Measurements from ENCODE around the gene ATP1A3. TPM values are rescaled to one million over a fixed set of nuclear protein-coding genes. Genes with fewer than 3 reads are reported as not detected.
A peak's percentile ranks its signal among the peaks of the same experiment; 100 is the strongest.
"Not testable (repeated sequence)": the region's sequence is repeated elsewhere in the genome, so short reads cannot be mapped to it uniquely, and the experiment has no call there.

The ATP1A3 gene
- 1.4 TPM in 1 of 2 replicates, not detected in the other for total RNA-seq

DNA sequence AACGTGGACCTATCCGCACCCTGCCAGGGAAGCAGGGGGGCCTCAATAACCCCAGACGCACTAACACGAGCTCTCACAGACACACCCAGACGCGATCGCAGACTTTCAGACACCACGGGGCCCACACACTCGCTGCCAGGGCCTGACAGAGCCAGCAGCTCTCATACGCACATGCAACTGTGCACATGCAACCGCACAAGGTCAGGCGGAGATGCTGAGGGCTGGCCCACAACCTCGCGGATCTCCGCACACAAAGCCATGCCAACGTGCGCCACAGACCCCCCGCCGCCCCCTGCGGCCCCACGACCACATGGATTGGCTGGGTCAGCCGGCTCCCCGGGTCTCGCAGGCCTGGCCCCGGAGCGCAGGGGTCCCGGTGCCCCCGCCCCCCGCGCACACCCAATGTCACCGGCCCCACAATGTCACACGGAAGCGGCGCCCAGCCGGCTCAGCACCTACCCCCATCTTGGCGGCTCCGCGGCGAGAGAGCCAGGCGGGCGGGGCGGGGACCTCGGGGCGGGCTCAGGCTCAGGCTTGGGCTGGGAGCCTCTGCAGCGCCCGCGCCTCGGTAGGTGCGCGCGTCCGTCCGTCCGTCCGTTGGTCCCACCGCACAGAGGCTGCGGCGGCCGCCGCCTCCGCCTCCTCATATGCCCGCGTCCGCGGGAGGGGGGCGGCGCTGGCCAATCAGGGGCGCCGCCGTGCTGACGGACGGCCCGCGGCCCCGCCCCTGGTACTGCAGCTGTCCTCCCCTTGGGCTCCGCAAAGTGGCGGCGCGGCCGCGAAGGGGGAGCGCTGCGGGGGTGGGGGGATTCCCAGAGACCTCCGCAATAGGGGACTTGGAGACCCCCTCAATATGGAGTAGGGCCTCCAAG lies at the start of gene ATP1A3:
TSS of gene ATP1A3 (minus strand) at position 619 of the 872 bp plus-strand sequence. CDS start at position 465, 154 bp downstream.
- TF ChIP-seq, protein P1, sequence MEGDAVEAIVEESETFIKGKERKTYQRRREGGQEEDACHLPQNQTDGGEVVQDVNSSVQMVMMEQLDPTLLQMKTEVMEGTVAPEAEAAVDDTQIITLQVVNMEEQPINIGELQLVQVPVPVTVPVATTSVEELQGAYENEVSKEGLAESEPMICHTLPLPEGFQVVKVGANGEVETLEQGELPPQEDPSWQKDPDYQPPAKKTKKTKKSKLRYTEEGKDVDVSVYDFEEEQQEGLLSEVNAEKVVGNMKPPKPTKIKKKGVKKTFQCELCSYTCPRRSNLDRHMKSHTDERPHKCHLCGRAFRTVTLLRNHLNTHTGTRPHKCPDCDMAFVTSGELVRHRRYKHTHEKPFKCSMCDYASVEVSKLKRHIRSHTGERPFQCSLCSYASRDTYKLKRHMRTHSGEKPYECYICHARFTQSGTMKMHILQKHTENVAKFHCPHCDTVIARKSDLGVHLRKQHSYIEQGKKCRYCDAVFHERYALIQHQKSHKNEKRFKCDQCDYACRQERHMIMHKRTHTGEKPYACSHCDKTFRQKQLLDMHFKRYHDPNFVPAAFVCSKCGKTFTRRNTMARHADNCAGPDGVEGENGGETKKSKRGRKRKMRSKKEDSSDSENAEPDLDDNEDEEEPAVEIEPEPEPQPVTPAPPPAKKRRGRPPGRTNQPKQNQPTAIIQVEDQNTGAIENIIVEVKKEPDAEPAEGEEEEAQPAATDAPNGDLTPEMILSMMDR (IDR thresholded peaks at IDR 0.05; ENCODE audit: insufficient read depth, low read length, poor library complexity, severe bottlenecking) = no peak
- no peaks in the 10 kb centered on the region for H3K36me3 ChIP-seq (ENCODE audit: control insufficient read depth, insufficient read depth, low read length)
- peak within 1 kb of the TSS; percentile 28 for H3K4me3 ChIP-seq (ENCODE audit: low read depth, low read length)
- DNase-seq (ENCODE audit: low read depth) = no peak
- peaks cover 72% of the 10 kb centered on the region for H3K27me3 ChIP-seq (ENCODE audit: control insufficient read depth, insufficient read depth, low read length)

DNA sequence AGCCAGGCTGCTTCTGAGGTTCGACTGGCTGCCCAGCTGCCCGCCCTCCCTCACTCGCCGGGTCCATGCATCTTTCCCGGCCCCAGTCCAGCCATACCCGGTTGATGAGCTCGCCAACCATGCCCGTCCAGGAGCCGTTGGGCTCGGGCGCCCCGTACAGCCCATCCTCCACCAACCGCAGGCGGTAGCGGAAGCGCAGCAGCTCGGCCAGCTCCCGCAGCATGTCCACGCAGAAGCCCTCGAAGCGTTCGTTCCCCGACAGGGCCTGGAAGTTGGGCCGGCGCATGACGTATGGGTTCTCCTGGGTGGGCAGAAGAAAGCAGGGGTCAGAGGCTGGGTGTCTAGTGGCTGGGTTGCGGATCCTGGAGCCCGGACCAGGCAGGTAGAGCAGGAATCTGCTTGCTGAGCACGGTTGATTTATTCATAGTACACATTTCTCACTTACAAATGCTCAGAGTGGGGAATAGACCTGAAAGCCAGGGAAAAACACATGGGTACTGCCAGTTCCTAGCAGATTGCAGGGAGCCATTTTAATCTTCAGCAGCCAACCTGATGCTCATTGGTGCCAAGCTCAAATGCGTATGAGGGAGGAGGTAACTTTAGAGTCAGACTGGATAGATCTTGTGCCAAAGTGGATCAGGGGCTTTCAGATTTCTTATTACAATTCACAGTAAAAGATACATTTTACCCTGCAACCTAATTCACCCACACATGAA lies 48.6 kb upstream of the ATP1A3 start:
- no peak overlapping the region for H3K4me3 ChIP-seq (ENCODE audit: low read depth, low read length)
- H3K36me3 ChIP-seq (ENCODE audit: control insufficient read depth, insufficient read depth, low read length) = no peaks in the 10 kb centered on the region
- H3K27me3 ChIP-seq (ENCODE audit: control insufficient read depth, insufficient read depth, low read length) = no peaks in the 10 kb centered on the region
- TF ChIP-seq, protein P1 (IDR thresholded peaks at IDR 0.05; ENCODE audit: insufficient read depth, low read length, poor library complexity, severe bottlenecking) = no peak
- DNase-seq (ENCODE audit: low read depth) = no peak

DNA sequence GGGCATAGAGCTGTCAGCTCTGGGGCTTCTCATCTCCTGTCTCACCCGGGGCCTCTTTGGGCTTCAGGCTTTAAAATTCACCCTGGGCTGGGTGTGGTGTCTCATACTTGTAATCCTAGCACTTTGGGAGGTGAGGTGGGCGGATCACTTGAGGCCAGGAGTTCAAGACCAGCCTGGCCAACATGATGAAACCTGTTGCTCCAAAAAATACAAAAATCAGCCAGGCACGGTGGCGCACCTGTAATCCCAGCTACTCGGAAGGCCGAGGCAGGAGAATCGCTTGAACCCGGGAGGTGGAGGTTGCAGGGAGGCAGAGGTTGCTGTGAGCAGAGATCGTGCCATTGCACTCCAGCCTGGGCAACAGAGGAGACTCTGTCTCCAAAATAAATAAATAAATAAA lies 46.5 kb upstream of the ATP1A3 start:
- H3K36me3 ChIP-seq (ENCODE audit: control insufficient read depth, insufficient read depth, low read length); H3K4me3 ChIP-seq (ENCODE audit: low read depth, low read length); H3K27me3 ChIP-seq (ENCODE audit: control insufficient read depth, insufficient read depth, low read length); DNase-seq (ENCODE audit: low read depth): not testable (repeated sequence)

DNA sequence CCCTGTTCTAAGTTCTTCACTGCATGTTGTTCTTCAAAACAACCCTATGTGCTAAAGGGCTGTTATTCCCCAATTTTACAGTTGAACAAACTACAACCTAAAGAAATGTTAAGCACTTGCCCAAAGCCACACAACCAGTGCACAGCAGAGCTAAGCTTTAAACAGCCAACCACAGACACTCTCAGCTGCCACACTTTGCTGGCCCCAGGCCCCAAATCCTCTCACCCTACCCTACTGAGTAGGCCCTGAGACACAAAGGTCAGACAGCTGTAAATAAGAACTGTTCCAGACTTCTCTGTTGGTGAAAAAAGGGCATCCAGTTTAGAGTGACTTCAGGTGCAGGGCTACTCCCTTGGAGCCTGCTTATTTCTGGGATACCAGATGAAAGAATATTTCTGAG lies 46.0 kb upstream of the ATP1A3 start:
- no peaks in the 10 kb centered on the region for H3K27me3 ChIP-seq (ENCODE audit: control insufficient read depth, insufficient read depth, low read length)
- no peak overlapping the region for H3K4me3 ChIP-seq (ENCODE audit: low read depth, low read length)
- no peak for DNase-seq (ENCODE audit: low read depth)
- H3K36me3 ChIP-seq (ENCODE audit: control insufficient read depth, insufficient read depth, low read length) = no peaks in the 10 kb centered on the region
- TF ChIP-seq, protein P1 (IDR thresholded peaks at IDR 0.05; ENCODE audit: insufficient read depth, low read length, poor library complexity, severe bottlenecking) = no peak

DNA sequence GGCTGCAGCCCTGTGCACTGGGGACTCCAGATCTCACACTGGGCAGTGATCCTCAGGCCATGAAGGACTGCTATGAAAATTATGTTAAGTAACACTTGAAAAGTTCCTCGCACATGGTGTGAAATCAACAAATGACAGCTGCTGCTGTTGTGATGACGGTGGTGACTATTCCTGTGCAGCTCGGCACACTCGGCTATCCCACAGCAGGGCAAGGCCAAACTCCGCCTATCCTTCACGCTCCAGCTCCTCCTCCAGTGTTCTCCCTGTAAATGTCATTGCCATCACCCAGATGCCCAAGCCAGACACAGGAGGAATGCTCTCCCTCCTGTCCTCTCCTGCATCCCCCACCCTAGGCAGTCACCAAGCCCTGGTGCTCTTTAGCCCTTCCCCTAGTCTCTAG lies 44.6 kb upstream of the ATP1A3 start:
- TF ChIP-seq, protein P1 (IDR thresholded peaks at IDR 0.05; ENCODE audit: insufficient read depth, low read length, poor library complexity, severe bottlenecking) = no peak
- DNase-seq (ENCODE audit: low read depth) = no peak
- H3K27me3 ChIP-seq (ENCODE audit: control insufficient read depth, insufficient read depth, low read length) = no peaks in the 10 kb centered on the region
- no peaks in the 10 kb centered on the region for H3K36me3 ChIP-seq (ENCODE audit: control insufficient read depth, insufficient read depth, low read length)
- H3K4me3 ChIP-seq (ENCODE audit: low read depth, low read length) = no peak overlapping the region

DNA sequence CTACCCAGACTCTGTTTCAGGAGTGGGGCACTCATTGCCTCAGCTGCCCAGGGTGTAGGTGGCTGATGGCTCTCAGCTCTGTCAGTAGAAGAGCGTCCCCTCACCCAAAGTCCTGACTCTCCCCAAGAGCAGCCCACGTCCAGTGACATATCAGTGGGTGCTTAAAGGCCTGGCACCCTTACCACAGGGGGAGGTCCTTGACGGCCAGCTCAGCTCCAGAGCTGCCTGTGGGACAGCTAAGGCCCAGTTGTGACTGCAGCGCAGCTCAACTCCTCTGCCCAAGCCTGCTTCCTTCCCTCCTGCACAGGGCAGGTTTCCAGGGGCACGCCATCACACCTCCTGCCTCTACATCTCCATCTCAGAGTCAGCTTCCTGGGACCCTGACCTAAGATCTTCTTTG lies 43.6 kb upstream of the ATP1A3 start:
- H3K4me3 ChIP-seq (ENCODE audit: low read depth, low read length) = no peak overlapping the region
- H3K36me3 ChIP-seq (ENCODE audit: control insufficient read depth, insufficient read depth, low read length) = no peaks in the 10 kb centered on the region
- TF ChIP-seq, protein P1 (IDR thresholded peaks at IDR 0.05; ENCODE audit: insufficient read depth, low read length, poor library complexity, severe bottlenecking) = no peak
- no peak for DNase-seq (ENCODE audit: low read depth)
- H3K27me3 ChIP-seq (ENCODE audit: control insufficient read depth, insufficient read depth, low read length) = no peaks in the 10 kb centered on the region

Measured in kidney epithelial cell (primary cell).